ENCODE results near the gene LGALS7B. TPM values are rescaled to one million over a fixed set of nuclear protein-coding genes. Genes with fewer than 3 reads are reported as not detected.
"Not testable (repeated sequence)": the region's sequence is repeated elsewhere in the genome, so short reads cannot be mapped to it uniquely, and the experiment has no call there.

LGALS7B gene
- polyA plus RNA-seq, 1 donor = 3.6 TPM

GRCh38 chr19:38769635-38770211, 19.3 kb upstream of the LGALS7B start:
- Histone ChIP-seq H3K27me3 (ENCODE audit: control insufficient read depth, insufficient read depth, low read length) (no peaks in the 10 kb centered on the region), H3K4me3 (ENCODE audit: low read length) (peak overlapping the region; percentile 35), H3K9me3 (ENCODE audit: control insufficient read depth, low read depth, low read length) (peaks cover 4% of the 10 kb centered on the region), H3K36me3 (ENCODE audit: control insufficient read depth, insufficient read depth, low read length) (no peaks in the 10 kb centered on the region), H3K27ac (ENCODE audit: low read length) (peak overlapping the region; percentile 76), H3K4me1 (ENCODE audit: control insufficient read depth, insufficient read depth, low read length) (peaks cover 9% of the 10 kb centered on the region)
- no CpG with 5 or more reads among the region's 42 CpGs for WGBS (ENCODE audit: insufficient coverage, low lambda C conversion rate)
- DNase-seq = peak; percentile 90 to 92

- not testable (repeated sequence) for H3K9me3 ChIP-seq (ENCODE audit: control insufficient read depth, low read depth, low read length); DNase-seq; H3K27me3 ChIP-seq (ENCODE audit: control insufficient read depth, insufficient read depth, low read length); H3K4me1 ChIP-seq (ENCODE audit: control insufficient read depth, insufficient read depth, low read length); H3K36me3 ChIP-seq (ENCODE audit: control insufficient read depth, insufficient read depth, low read length)
- no CpG with 5 or more reads among the region's 58 CpGs for WGBS (ENCODE audit: insufficient coverage, low lambda C conversion rate)
- Histone ChIP-seq H3K4me3 (ENCODE audit: low read length) (peak overlapping the region; percentile 35), H3K27ac (ENCODE audit: low read length) (peak overlapping the region; percentile 76)
These were observed 18.6 kb upstream of the LGALS7B start for GRCh38 chr19:38770228-38770948.

GRCh38 chr19:38770949-38771275, 18.1 kb upstream of the LGALS7B start:
- not testable (repeated sequence) for H3K36me3 ChIP-seq (ENCODE audit: control insufficient read depth, insufficient read depth, low read length); DNase-seq; H3K4me1 ChIP-seq (ENCODE audit: control insufficient read depth, insufficient read depth, low read length); H3K27me3 ChIP-seq (ENCODE audit: control insufficient read depth, insufficient read depth, low read length); H3K27ac ChIP-seq (ENCODE audit: low read length); H3K9me3 ChIP-seq (ENCODE audit: control insufficient read depth, low read depth, low read length)
- no CpG with 5 or more reads among the region's 22 CpGs for WGBS (ENCODE audit: insufficient coverage, low lambda C conversion rate)
- H3K4me3 ChIP-seq (ENCODE audit: low read length) = peak overlapping the region; percentile 21

- no CpG with 5 or more reads among the region's 30 CpGs for WGBS (ENCODE audit: insufficient coverage, low lambda C conversion rate)
- H3K27ac ChIP-seq (ENCODE audit: low read length); H3K27me3 ChIP-seq (ENCODE audit: control insufficient read depth, insufficient read depth, low read length); DNase-seq; H3K9me3 ChIP-seq (ENCODE audit: control insufficient read depth, low read depth, low read length); H3K36me3 ChIP-seq (ENCODE audit: control insufficient read depth, insufficient read depth, low read length); H3K4me3 ChIP-seq (ENCODE audit: low read length); H3K4me1 ChIP-seq (ENCODE audit: control insufficient read depth, insufficient read depth, low read length): not testable (repeated sequence)
These were observed 17.4 kb upstream of the LGALS7B start for GRCh38 chr19:38771569-38771968.

GRCh38 chr19:38773469-38774177, 15.4 kb upstream of the LGALS7B start, which contains the start of gene LGALS7:
TSS of gene LGALS7 (minus strand) at chr19:38773517. CDS start at chr19:38773492, 25 bp downstream.
- no CpG with 5 or more reads among the region's 14 CpGs for WGBS (ENCODE audit: insufficient coverage, low lambda C conversion rate)
- H3K36me3 ChIP-seq (ENCODE audit: control insufficient read depth, insufficient read depth, low read length) = no peaks in the 10 kb centered on the region
- H3K9me3 ChIP-seq (ENCODE audit: control insufficient read depth, low read depth, low read length) = peaks cover 4% of the 10 kb centered on the region
- no peak for DNase-seq
- H3K27me3 ChIP-seq (ENCODE audit: control insufficient read depth, insufficient read depth, low read length) = no peaks in the 10 kb centered on the region
- H3K27ac ChIP-seq (ENCODE audit: low read length) = no peak within 1 kb of the TSS
- H3K4me1 ChIP-seq (ENCODE audit: control insufficient read depth, insufficient read depth, low read length) = peaks cover 7% of the 10 kb centered on the region
- H3K4me3 ChIP-seq (ENCODE audit: low read length) = no peak within 1 kb of the TSS

- H3K36me3 ChIP-seq (ENCODE audit: control insufficient read depth, insufficient read depth, low read length) = no peaks in the 10 kb centered on the region
- peaks cover 4% of the 10 kb centered on the region for H3K9me3 ChIP-seq (ENCODE audit: control insufficient read depth, low read depth, low read length)
- no peak for DNase-seq
- H3K27ac ChIP-seq (ENCODE audit: low read length) = no peak overlapping the region
- peaks cover 7% of the 10 kb centered on the region for H3K4me1 ChIP-seq (ENCODE audit: control insufficient read depth, insufficient read depth, low read length)
- no peak overlapping the region for H3K4me3 ChIP-seq (ENCODE audit: low read length)
- WGBS (ENCODE audit: insufficient coverage, low lambda C conversion rate) = 100% methylated on average over 2 of the region's 13 CpGs
- H3K27me3 ChIP-seq (ENCODE audit: control insufficient read depth, insufficient read depth, low read length) = no peaks in the 10 kb centered on the region
These were observed 14.6 kb upstream of the LGALS7B start for GRCh38 chr19:38774181-38774950.

GRCh38 chr19:38778733-38779132, 10.3 kb upstream of the LGALS7B start:
- no peak for DNase-seq
- Histone ChIP-seq H3K4me1 (ENCODE audit: control insufficient read depth, insufficient read depth, low read length) (no peaks in the 10 kb centered on the region), H3K36me3 (ENCODE audit: control insufficient read depth, insufficient read depth, low read length) (no peaks in the 10 kb centered on the region), H3K27ac (ENCODE audit: low read length) (no peak overlapping the region), H3K9me3 (ENCODE audit: control insufficient read depth, low read depth, low read length) (no peaks in the 10 kb centered on the region), H3K27me3 (ENCODE audit: control insufficient read depth, insufficient read depth, low read length) (no peaks in the 10 kb centered on the region), H3K4me3 (ENCODE audit: low read length) (no peak overlapping the region)
- no CpG with 5 or more reads among the region's 7 CpGs for WGBS (ENCODE audit: insufficient coverage, low lambda C conversion rate)

GRCh38 chr19:38780443-38780842, 8.6 kb upstream of the LGALS7B start:
- WGBS (ENCODE audit: insufficient coverage, low lambda C conversion rate) = no CpG with 5 or more reads among the region's 7 CpGs
- Histone ChIP-seq H3K27ac (ENCODE audit: low read length) (no peak overlapping the region), H3K27me3 (ENCODE audit: control insufficient read depth, insufficient read depth, low read length) (no peaks in the 10 kb centered on the region), H3K36me3 (ENCODE audit: control insufficient read depth, insufficient read depth, low read length) (no peaks in the 10 kb centered on the region), H3K4me1 (ENCODE audit: control insufficient read depth, insufficient read depth, low read length) (no peaks in the 10 kb centered on the region), H3K4me3 (ENCODE audit: low read length) (no peak overlapping the region), H3K9me3 (ENCODE audit: control insufficient read depth, low read depth, low read length) (no peaks in the 10 kb centered on the region)
- DNase-seq = no peak

- Histone ChIP-seq H3K4me1 (ENCODE audit: control insufficient read depth, insufficient read depth, low read length) (no peaks in the 10 kb centered on the region), H3K27me3 (ENCODE audit: control insufficient read depth, insufficient read depth, low read length) (no peaks in the 10 kb centered on the region), H3K9me3 (ENCODE audit: control insufficient read depth, low read depth, low read length) (no peaks in the 10 kb centered on the region), H3K36me3 (ENCODE audit: control insufficient read depth, insufficient read depth, low read length) (no peaks in the 10 kb centered on the region), H3K27ac (ENCODE audit: low read length) (no peak overlapping the region), H3K4me3 (ENCODE audit: low read length) (no peak overlapping the region)
- peak in 1 of 2 donors; percentile 34 for DNase-seq
- WGBS (ENCODE audit: insufficient coverage, low lambda C conversion rate) = 33% methylated on average over 2 of the region's 7 CpGs
These were observed 7.9 kb upstream of the LGALS7B start for GRCh38 chr19:38781058-38781457.

- not testable (repeated sequence) for H3K4me3 ChIP-seq (ENCODE audit: low read length); H3K27ac ChIP-seq (ENCODE audit: low read length); H3K9me3 ChIP-seq (ENCODE audit: control insufficient read depth, low read depth, low read length); DNase-seq; H3K27me3 ChIP-seq (ENCODE audit: control insufficient read depth, insufficient read depth, low read length); H3K4me1 ChIP-seq (ENCODE audit: control insufficient read depth, insufficient read depth, low read length); H3K36me3 ChIP-seq (ENCODE audit: control insufficient read depth, insufficient read depth, low read length)
- no CpG with 5 or more reads among the region's 13 CpGs for WGBS (ENCODE audit: insufficient coverage, low lambda C conversion rate)
These were observed 6.8 kb upstream of the LGALS7B start for GRCh38 chr19:38782212-38782611.

Measured in large intestine (tissue), 3 donors.